Stimulated activated naive CD8-positive, alpha-beta T cell treated with anti-CD3 and anti-CD28 coated beads, Interleukin-15, amount 100 ng/mL, for 72 hours (primary cell): ENCODE data around the gene STRIP2.
A peak's percentile ranks its signal among the peaks of the same experiment; 100 is the strongest.
"Not testable (repeated sequence)": the region's sequence is repeated elsewhere in the genome, so short reads cannot be mapped to it uniquely, and the experiment has no call there.

Source experiments
- ATAC-seq: fragments of 150-1000 bp; cut with Tn5 transposase; 2 replicates; pipeline ENCODE4 v1.10.0; 2021; ENCODE audit warnings: mild to moderate bottlenecking, moderate library complexity
- DNase-seq, 2 donors: peaks; one replicate each; pipeline ENCODE4 v3.0.0; 2021 to 2022
- H3K27ac Mint-ChIP-seq, 2 donors: one replicate each; pipeline ENCODE4 v1.8.0; 2022; ENCODE audit warnings: mild to moderate bottlenecking in 2 of 2, mixed read lengths in 2 of 2, moderate library complexity in 2 of 2
- H3K27me3 Mint-ChIP-seq: one replicate; pipeline ENCODE4 v1.8.0; 2022; ENCODE audit warnings: mixed read lengths
- H3K4me1 Mint-ChIP-seq: one replicate; pipeline ENCODE4 v1.8.0; 2022; ENCODE audit warnings: mild to moderate bottlenecking, mixed read lengths
- H3K4me3 Mint-ChIP-seq, 2 donors: one replicate each; pipeline ENCODE4 v1.8.0; 2022; ENCODE audit warnings: mild to moderate bottlenecking in 2 of 2, mixed read lengths in 2 of 2, moderate library complexity in 1 of 2
- H3K9me3 Mint-ChIP-seq, 2 donors: one replicate each; pipeline ENCODE4 v1.8.0; 2022; ENCODE audit warnings: mixed read lengths in 2 of 2

STRIP2 gene

GRCh38 chr7:129437190-129437589, 3.0 kb downstream of the STRIP2 start:
- no peak for ATAC-seq
- H3K27ac Mint-ChIP-seq: no peak overlapping the region

GRCh38 chr7:129438281-129438838, 4.1 kb downstream of the STRIP2 start:
- peaks cover 50% of the 10 kb centered on the region for H3K4me1 Mint-ChIP-seq
- no peak for ATAC-seq
- no peaks in the 10 kb centered on the region for H3K9me3 Mint-ChIP-seq
- no peak for DNase-seq
- H3K4me3 Mint-ChIP-seq: peak overlapping the region in 1 of 2 donors; percentile 79
- H3K27me3 Mint-ChIP-seq: peaks cover 25% of the 10 kb centered on the region
- peak overlapping the region in 1 of 2 donors; percentile 91 for H3K27ac Mint-ChIP-seq

More at GRCh38 chr7:129437190-129437589, 3.0 kb downstream of the STRIP2 start:
- Mint-ChIP-seq H3K4me3 (peak overlapping the region in 1 of 2 donors; percentile 44), H3K27me3 (peaks cover 37% of the 10 kb centered on the region), H3K4me1 (peaks cover 60% of the 10 kb centered on the region), H3K9me3 (no peaks in the 10 kb centered on the region)
- DNase-seq: no peak

GRCh38 chr7:129438839-129439651, 4.8 kb downstream of the STRIP2 start:
- Mint-ChIP-seq H3K4me1 (peaks cover 45% of the 10 kb centered on the region), H3K27ac (peak overlapping the region; percentile 79 to 91), H3K27me3 (peaks cover 22% of the 10 kb centered on the region), H3K4me3 (peak overlapping the region; percentile 69 to 79), H3K9me3 (no peaks in the 10 kb centered on the region)
- peak; percentile 68 for ATAC-seq
- peak in 1 of 2 donors; percentile 58 for DNase-seq

GRCh38 chr7:129439963-129440625, 5.9 kb downstream of the STRIP2 start:
- peak overlapping the region in 1 of 2 donors; percentile 62 for H3K4me3 Mint-ChIP-seq
- peak overlapping the region in 1 of 2 donors; percentile 8 for H3K27ac Mint-ChIP-seq
- peaks cover 40% of the 10 kb centered on the region for H3K4me1 Mint-ChIP-seq
- ATAC-seq (no peak), DNase-seq (no peak)
- H3K9me3 Mint-ChIP-seq: no peaks in the 10 kb centered on the region
- H3K27me3 Mint-ChIP-seq: peaks cover 17% of the 10 kb centered on the region

GRCh38 chr7:129443612-129444011, 9.4 kb downstream of the STRIP2 start:
- Mint-ChIP-seq H3K9me3 (peaks cover 5 to 10% of the 10 kb centered on the region in 2 donors), H3K27me3 (no peaks in the 10 kb centered on the region), H3K4me1 (peaks cover 20% of the 10 kb centered on the region), H3K4me3 (no peak overlapping the region), H3K27ac (no peak overlapping the region)
- DNase-seq (no peak), ATAC-seq (no peak)

GRCh38 chr7:129444776-129445175, 10.5 kb downstream of the STRIP2 start:
- ATAC-seq, H3K27me3 Mint-ChIP-seq, H3K4me1 Mint-ChIP-seq, H3K27ac Mint-ChIP-seq, H3K4me3 Mint-ChIP-seq, DNase-seq: not testable (repeated sequence)
- H3K9me3 Mint-ChIP-seq: peaks cover 12 to 18% of the 10 kb centered on the region in 2 donors

- H3K27ac Mint-ChIP-seq, H3K27me3 Mint-ChIP-seq, H3K4me1 Mint-ChIP-seq, DNase-seq, ATAC-seq, H3K4me3 Mint-ChIP-seq: not testable (repeated sequence)
- peaks cover 12 to 18% of the 10 kb centered on the region in 2 donors for H3K9me3 Mint-ChIP-seq
These were observed 12.7 kb downstream of the STRIP2 start for GRCh38 chr7:129446925-129447324.

- not testable (repeated sequence) for ATAC-seq, H3K27me3 Mint-ChIP-seq, H3K27ac Mint-ChIP-seq, H3K4me1 Mint-ChIP-seq, H3K4me3 Mint-ChIP-seq, DNase-seq
- H3K9me3 Mint-ChIP-seq: peaks cover 12 to 18% of the 10 kb centered on the region in 2 donors
These were observed 13.2 kb downstream of the STRIP2 start for GRCh38 chr7:129447445-129447844.

GRCh38 chr7:129448608-129449007, 14.4 kb downstream of the STRIP2 start:
- not testable (repeated sequence) for DNase-seq, ATAC-seq, H3K4me1 Mint-ChIP-seq, H3K27me3 Mint-ChIP-seq, H3K4me3 Mint-ChIP-seq, H3K27ac Mint-ChIP-seq
- H3K9me3 Mint-ChIP-seq: peaks cover 12 to 18% of the 10 kb centered on the region in 2 donors

GRCh38 chr7:129450295-129450694, 16.1 kb downstream of the STRIP2 start:
- no peak for DNase-seq
- Mint-ChIP-seq H3K4me1 (no peaks in the 10 kb centered on the region), H3K27ac (no peak overlapping the region), H3K4me3 (no peak overlapping the region), H3K27me3 (no peaks in the 10 kb centered on the region), H3K9me3 (peaks cover 12 to 18% of the 10 kb centered on the region in 2 donors)
- ATAC-seq: no peak

GRCh38 chr7:129452589-129453231, 18.5 kb downstream of the STRIP2 start:
- Mint-ChIP-seq H3K4me3 (no peak overlapping the region), H3K4me1 (no peaks in the 10 kb centered on the region), H3K9me3 (peaks cover 8 to 10% of the 10 kb centered on the region in 2 donors), H3K27ac (no peak overlapping the region), H3K27me3 (no peaks in the 10 kb centered on the region)
- DNase-seq (no peak), ATAC-seq (no peak)

GRCh38 chr7:129453510-129454248, 19.4 kb downstream of the STRIP2 start:
- DNase-seq (no peak), ATAC-seq (no peak)
- no peaks in the 10 kb centered on the region for H3K4me1 Mint-ChIP-seq
- no peak overlapping the region for H3K4me3 Mint-ChIP-seq
- no peak overlapping the region for H3K27ac Mint-ChIP-seq
- no peaks in the 10 kb centered on the region for H3K27me3 Mint-ChIP-seq
- peaks cover 6 to 8% of the 10 kb centered on the region in 2 donors for H3K9me3 Mint-ChIP-seq

- no peaks in the 10 kb centered on the region for H3K27me3 Mint-ChIP-seq
- no peak for DNase-seq
- H3K4me1 Mint-ChIP-seq: no peaks in the 10 kb centered on the region
- peaks cover under 1 to 2% of the 10 kb centered on the region in 2 donors for H3K9me3 Mint-ChIP-seq
- no peak overlapping the region for H3K27ac Mint-ChIP-seq
- H3K4me3 Mint-ChIP-seq: no peak overlapping the region
- no peak for ATAC-seq
These were observed 20.0 kb downstream of the STRIP2 start for GRCh38 chr7:129454249-129454551.

GRCh38 chr7:129456421-129456820, 22.2 kb downstream of the STRIP2 start:
- H3K4me3 Mint-ChIP-seq: no peak overlapping the region
- no peaks in the 10 kb centered on the region for H3K27me3 Mint-ChIP-seq
- H3K9me3 Mint-ChIP-seq: no peaks in the 10 kb centered on the region
- no peak for ATAC-seq
- DNase-seq: no peak
- no peaks in the 10 kb centered on the region for H3K4me1 Mint-ChIP-seq
- no peak overlapping the region for H3K27ac Mint-ChIP-seq

GRCh38 chr7:129457101-129457500, 22.9 kb downstream of the STRIP2 start:
- no peak for DNase-seq
- Mint-ChIP-seq H3K27ac (no peak overlapping the region), H3K27me3 (no peaks in the 10 kb centered on the region), H3K4me1 (no peaks in the 10 kb centered on the region), H3K4me3 (no peak overlapping the region), H3K9me3 (no peaks in the 10 kb centered on the region)
- no peak for ATAC-seq
